Type B pancreatic cell (in vitro differentiated cells): Measurements from ENCODE around the gene COX4I2. TPM values are rescaled to one million over a fixed set of nuclear protein-coding genes. Genes with fewer than 3 reads are reported as not detected.
A peak's percentile ranks its signal among the peaks of the same experiment; 100 is the strongest.
"Not testable (repeated sequence)": the region's sequence is repeated elsewhere in the genome, so short reads cannot be mapped to it uniquely, and the experiment has no call there.

Source experiments
- DNase-seq: peaks from one replicate; pipeline ENCODE4 v3.0.0; 2021; ENCODE audit warnings: mixed read lengths; ENCODE audit not compliant: unreplicated experiment; ENCODE audit errors: extremely low spot score
- H3K27ac Mint-ChIP-seq: 2 replicates; pipeline ENCODE4 v1.8.0; 2021; ENCODE audit warnings: mild to moderate bottlenecking, mixed read lengths
- H3K27me3 Mint-ChIP-seq: 2 replicates; pipeline ENCODE4 v1.8.0; 2021; ENCODE audit warnings: mixed read lengths
- H3K36me3 Mint-ChIP-seq: 2 replicates; pipeline ENCODE4 v1.8.0; 2021; ENCODE audit warnings: mixed read lengths
- H3K4me1 Mint-ChIP-seq: one replicate; pipeline ENCODE4 v1.8.0; 2021; ENCODE audit warnings: mixed read lengths; ENCODE audit not compliant: unreplicated experiment
- H3K4me3 Mint-ChIP-seq: 2 replicates; pipeline ENCODE4 v1.8.0; 2021; ENCODE audit warnings: mild to moderate bottlenecking, mixed read lengths
- H3K9me3 Mint-ChIP-seq: 2 replicates; pipeline ENCODE4 v1.8.0; 2021; ENCODE audit warnings: mixed read lengths
- total RNA-seq: library from RNA; stranded (reverse); gene quantifications from 2 replicates; pipeline ENCODE4 v1.2.1, GENCODE V29; 2021; ENCODE audit warnings: low replicate concordance
- TF ChIP-seq, protein P1 (sequence below): fragments of 200-600 bp; sonication (generic); conservative IDR thresholded peaks from 2 replicates; pipeline ENCODE4 v1.5.0; 2021; ENCODE audit warnings: antibody characterized with exemption, mild to moderate bottlenecking

The COX4I2 gene
- total RNA-seq, 1 donor from 2014 or later, result not detected

DNA sequence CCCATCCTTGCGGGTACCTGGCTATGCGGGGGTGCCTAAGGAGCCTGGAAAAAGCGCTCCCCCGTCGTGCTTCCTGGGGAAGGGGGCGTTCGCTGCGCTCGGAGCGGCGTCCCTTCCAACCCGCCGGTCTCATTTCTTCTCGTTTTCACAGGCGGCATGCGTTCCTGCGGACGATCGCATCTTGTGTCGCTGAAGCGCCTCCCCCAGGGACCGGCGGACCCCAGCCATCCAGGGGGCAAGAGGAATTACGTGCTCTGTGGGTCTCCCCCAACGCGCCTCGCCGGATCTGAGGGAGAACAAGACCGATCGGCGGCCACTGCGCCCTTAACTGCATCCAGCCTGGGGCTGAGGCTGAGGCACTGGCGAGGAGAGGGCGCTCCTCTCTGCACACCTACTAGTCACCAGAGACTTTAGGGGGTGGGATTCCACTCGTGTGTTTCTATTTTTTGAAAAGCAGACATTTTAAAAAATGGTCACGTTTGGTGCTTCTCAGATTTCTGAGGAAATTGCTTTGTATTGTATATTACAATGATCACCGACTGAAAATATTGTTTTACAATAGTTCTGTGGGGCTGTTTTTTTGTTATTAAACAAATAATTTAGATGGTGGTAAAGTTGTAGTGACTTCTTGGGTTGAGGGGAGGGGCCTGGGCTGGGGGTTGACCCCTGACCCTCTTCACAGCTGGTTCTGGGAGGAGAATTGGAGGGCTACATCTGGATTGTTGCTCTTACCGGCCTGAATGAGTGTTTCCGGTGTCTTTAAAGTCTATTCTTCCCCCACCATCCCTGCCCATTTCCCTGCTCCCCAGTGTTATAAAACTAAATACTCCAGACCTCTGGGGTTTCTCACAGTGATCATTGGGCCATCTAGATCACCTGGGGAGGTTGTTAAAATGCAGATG is 31.6 kb upstream of the COX4I2 start:
- H3K9me3 Mint-ChIP-seq, result no peaks in the 10 kb centered on the region
- H3K27ac Mint-ChIP-seq, result peak overlapping the region; percentile 99
- TF ChIP-seq, protein P1, sequence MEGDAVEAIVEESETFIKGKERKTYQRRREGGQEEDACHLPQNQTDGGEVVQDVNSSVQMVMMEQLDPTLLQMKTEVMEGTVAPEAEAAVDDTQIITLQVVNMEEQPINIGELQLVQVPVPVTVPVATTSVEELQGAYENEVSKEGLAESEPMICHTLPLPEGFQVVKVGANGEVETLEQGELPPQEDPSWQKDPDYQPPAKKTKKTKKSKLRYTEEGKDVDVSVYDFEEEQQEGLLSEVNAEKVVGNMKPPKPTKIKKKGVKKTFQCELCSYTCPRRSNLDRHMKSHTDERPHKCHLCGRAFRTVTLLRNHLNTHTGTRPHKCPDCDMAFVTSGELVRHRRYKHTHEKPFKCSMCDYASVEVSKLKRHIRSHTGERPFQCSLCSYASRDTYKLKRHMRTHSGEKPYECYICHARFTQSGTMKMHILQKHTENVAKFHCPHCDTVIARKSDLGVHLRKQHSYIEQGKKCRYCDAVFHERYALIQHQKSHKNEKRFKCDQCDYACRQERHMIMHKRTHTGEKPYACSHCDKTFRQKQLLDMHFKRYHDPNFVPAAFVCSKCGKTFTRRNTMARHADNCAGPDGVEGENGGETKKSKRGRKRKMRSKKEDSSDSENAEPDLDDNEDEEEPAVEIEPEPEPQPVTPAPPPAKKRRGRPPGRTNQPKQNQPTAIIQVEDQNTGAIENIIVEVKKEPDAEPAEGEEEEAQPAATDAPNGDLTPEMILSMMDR, result no peak
- H3K27me3 Mint-ChIP-seq, result peaks cover 13% of the 10 kb centered on the region
- peak overlapping the region; percentile 95 for H3K4me3 Mint-ChIP-seq
- peaks cover 20% of the 10 kb centered on the region for H3K36me3 Mint-ChIP-seq
- DNase-seq, result no peak
- peaks cover 40% of the 10 kb centered on the region for H3K4me1 Mint-ChIP-seq

DNA sequence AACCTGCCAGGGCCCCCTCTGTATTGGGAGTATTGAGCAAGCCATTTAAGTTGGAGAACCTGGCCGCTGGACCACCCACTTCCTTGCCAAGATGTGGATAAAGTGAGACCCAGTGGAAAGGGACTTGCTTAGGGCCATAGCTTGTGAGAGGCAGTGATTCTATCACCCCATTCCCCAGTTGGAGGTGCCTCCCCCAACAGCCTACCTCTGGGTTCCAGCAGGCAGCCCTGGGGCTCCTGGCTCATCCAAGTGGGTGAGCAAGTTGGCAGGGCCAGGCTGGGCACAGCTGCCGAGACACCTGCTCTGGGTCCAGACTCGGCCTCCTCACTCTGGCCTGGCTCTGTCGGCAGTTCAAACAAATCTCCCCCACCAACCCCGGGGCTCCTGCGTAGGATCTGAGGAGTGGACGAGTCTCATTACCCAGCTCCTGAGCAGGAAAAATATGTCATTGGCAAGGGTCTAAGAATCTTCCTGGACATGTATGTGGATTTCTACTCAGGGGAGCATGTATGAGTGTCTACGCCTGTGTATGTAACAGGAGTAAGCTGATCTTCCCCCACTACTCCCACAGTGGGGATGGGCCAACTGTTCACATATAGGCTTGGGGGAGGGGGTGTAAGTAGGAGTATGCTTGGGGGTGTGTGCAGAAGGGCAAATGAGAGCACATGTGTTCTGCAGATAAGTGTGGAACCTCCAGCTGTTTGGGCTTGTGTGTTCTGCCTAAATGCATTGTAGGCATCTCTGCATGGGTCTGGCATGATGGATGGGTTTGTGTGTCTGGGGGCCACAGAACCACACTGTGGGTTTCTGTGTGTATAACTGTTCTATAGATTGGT is 30.7 kb upstream of the COX4I2 start:
- peaks cover 20% of the 10 kb centered on the region for H3K36me3 Mint-ChIP-seq
- H3K4me3 Mint-ChIP-seq, result peak overlapping the region; percentile 95
- H3K9me3 Mint-ChIP-seq, result no peaks in the 10 kb centered on the region
- H3K27ac Mint-ChIP-seq, result peak overlapping the region; percentile 99
- TF ChIP-seq, protein P1, result no peak
- peaks cover 13% of the 10 kb centered on the region for H3K27me3 Mint-ChIP-seq
- peaks cover 49% of the 10 kb centered on the region for H3K4me1 Mint-ChIP-seq
- DNase-seq, result peak; percentile 81

DNA sequence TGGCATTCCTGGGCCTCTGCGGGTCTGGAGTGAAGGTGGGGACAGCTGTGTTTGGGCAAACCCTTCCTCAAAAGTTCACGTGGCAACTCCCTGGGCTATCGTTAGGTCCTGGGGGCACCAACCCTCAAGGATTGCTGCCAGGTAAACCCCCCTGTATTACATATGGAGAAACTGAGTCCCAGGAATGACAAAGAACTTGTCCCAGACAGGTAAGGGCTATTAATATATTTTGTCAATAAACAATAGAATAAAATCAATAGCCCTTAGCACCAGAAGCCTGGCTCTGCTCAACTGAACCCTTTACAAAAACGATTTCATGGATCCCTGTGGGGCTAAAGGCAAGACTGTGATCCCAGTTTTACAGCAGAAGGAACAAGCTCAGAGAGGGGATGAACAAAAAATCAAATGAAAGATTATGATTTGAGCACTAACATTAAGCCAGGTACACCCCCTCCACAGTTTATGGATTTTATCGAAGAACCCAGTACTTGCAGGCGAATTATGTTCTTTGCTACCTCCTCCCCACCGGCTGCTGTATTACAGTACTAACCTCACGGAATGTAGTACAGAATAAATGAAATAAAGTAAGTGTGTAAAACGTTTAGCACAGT is 30.0 kb upstream of the COX4I2 start:
- DNase-seq, result no peak
- H3K27ac Mint-ChIP-seq, result peak overlapping the region; percentile 99
- peaks cover 13% of the 10 kb centered on the region for H3K27me3 Mint-ChIP-seq
- no peaks in the 10 kb centered on the region for H3K9me3 Mint-ChIP-seq
- TF ChIP-seq, protein P1, result no peak
- peaks cover 20% of the 10 kb centered on the region for H3K36me3 Mint-ChIP-seq
- H3K4me1 Mint-ChIP-seq, result peaks cover 49% of the 10 kb centered on the region
- H3K4me3 Mint-ChIP-seq, result peak overlapping the region; percentile 95

DNA sequence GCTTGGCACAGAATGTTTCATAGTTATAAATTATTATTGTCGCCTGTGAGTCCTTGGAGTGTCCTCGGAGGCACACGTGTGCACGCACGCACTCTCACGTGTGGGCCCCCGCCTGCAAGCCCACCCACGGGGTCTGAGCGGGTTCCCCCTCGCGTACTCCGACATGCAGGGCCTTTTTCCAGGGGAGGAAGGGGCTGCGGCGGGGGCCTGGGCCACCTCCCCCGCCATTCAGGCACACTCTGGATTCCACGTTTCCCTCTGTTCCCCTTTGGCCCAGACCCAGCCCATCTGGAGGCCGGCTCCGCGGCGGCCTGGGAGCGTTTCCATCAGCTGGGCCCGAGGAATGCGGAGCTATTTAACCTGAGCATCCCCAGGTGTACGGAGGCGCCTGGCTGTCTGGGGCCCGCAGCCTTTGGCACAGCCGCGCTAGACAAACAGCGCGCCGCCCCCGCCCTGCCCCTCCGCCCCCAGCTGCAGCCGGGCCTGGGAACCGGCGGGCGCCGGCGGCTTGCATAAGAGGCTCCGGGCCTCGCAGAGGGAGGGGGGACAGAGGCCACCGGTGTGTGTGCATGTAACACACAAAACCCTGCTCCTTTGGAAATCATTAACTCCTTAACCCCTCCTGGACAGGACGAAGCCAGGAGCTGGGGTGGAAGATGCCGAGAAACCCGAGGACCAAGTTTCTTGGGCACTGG is 29.3 kb upstream of the COX4I2 start:
- H3K4me3 Mint-ChIP-seq, result peak overlapping the region; percentile 95
- peaks cover 20% of the 10 kb centered on the region for H3K36me3 Mint-ChIP-seq
- peaks cover 50% of the 10 kb centered on the region for H3K4me1 Mint-ChIP-seq
- DNase-seq, result peak; percentile 98
- peaks cover 13% of the 10 kb centered on the region for H3K27me3 Mint-ChIP-seq
- TF ChIP-seq, protein P1, result no peak
- H3K9me3 Mint-ChIP-seq, result no peaks in the 10 kb centered on the region
- H3K27ac Mint-ChIP-seq, result peak overlapping the region; percentile 99

DNA sequence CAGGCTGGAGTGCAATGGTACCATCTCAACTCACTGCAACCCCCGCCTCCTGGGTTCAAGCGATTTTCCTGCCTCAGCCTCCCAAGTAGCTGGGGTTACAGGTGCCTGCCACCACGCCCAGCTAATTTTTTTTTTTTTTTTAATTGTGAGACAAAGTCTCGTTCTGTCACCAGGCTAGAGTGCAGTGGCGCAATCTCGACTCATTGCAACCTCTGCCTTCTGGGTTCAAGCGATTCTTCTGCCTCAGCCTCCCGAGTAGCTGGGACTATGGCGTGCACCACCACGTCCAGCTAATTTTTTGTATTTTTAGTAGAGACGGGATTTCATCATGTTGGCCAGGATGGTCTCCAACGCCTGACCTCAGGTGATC is 25.5 kb upstream of the COX4I2 start:
- not testable (repeated sequence) for DNase-seq, H3K27me3 Mint-ChIP-seq, H3K9me3 Mint-ChIP-seq, H3K4me3 Mint-ChIP-seq, H3K36me3 Mint-ChIP-seq
- Mint-ChIP-seq H3K4me1 (peaks cover 39% of the 10 kb centered on the region), H3K27ac (peak overlapping the region; percentile 89)
